H1 (cell line): ENCODE measurements around the gene MPV17L2. TPM values are rescaled to one million over a fixed set of nuclear protein-coding genes. Genes with fewer than 3 reads are reported as not detected.

Source experiments
- SIX5 ChIP-seq: IDR thresholded peaks from 2 replicates; pipeline ENCODE4 v1.6.1; 2011; ENCODE audit warnings: mild to moderate bottlenecking, low read depth, low read length
- polyA plus RNA-seq, 7 experiments: library from polyadenylated mRNA; depleted of rRNA in 3 of 7; stranded (reverse) in 5 of 7; unstranded in 2 of 7; fragments of >200 nt in 5 of 7; fragments of 200-250 nt in 2 of 7; gene quantifications; 1 replicate in 5 of 7; 2 replicates in 1 of 7; 4 replicates in 1 of 7; pipeline versions ENCODE4 v1.2.1 to v1.2.3, GENCODE V29; 2011 to 2013; ENCODE audit warnings: missing spikeins in 2 of 7, mixed read lengths in 2 of 7
- total RNA-seq: library from RNA; stranded (reverse); fragmentation: NEBNext Ultra II Directional; extraction: Animal tissue kit (Norgen Biotek cat#: 25700); gene quantifications from 2 replicates; pipeline ENCODE4 v1.2.1, GENCODE V29; 2021

Gene MPV17L2
- total and polyA plus RNA-seq, 2 of the 8 experiments (the other 6 are each of a cell fraction or from before 2014, with no cell fraction given): 24.2 to 82.6 TPM

- TF ChIP-seq SIX5: no peak
Observed at GRCh38 chr19:18167011-18167410, 26.0 kb upstream of the MPV17L2 start (continued).
